H9 (cell line): ENCODE data around the gene CADPS. TPM values are rescaled to one million over a fixed set of nuclear protein-coding genes. Genes with fewer than 3 reads are reported as not detected.

Experiments used
- DNase-seq: peaks from one replicate; pipeline ENCODE4 v3.0.0-alpha.2; 2017
- H2AFZ ChIP-seq: one replicate; pipeline ENCODE4 v1.6.1; 2013; ENCODE audit warnings: mild to moderate bottlenecking, low read length, control low read depth, moderate library complexity
- H2AK5ac ChIP-seq: 2 replicates; pipeline ENCODE4 v1.6.1; 2013; ENCODE audit warnings: low read length, control low read depth, mixed read lengths; ENCODE audit not compliant: insufficient read length
- H2BK120ac ChIP-seq: one replicate; pipeline ENCODE4 v1.6.1; 2013; ENCODE audit warnings: low read depth, mild to moderate bottlenecking, low read length, control low read depth, inconsistent platforms; ENCODE audit not compliant: poor library complexity, severe bottlenecking
- H2BK12ac ChIP-seq: 2 replicates; pipeline ENCODE4 v1.6.1; 2013; ENCODE audit warnings: low read length, control low read depth, mixed read lengths, low read depth; ENCODE audit not compliant: insufficient read length
- H2BK15ac ChIP-seq: 2 replicates; pipeline ENCODE4 v1.6.1; 2013; ENCODE audit warnings: low read depth, low read length, control low read depth
- H2BK20ac ChIP-seq: one replicate; pipeline ENCODE4 v1.6.1; 2013; ENCODE audit warnings: low read depth, mild to moderate bottlenecking, low read length, control low read depth, inconsistent platforms; ENCODE audit not compliant: poor library complexity, severe bottlenecking
- H2BK5ac ChIP-seq: 2 replicates; pipeline ENCODE4 v1.6.1; 2013; ENCODE audit warnings: low read length, control low read depth, mixed read lengths; ENCODE audit not compliant: insufficient read length
- H3K14ac ChIP-seq: 2 replicates; pipeline ENCODE4 v1.6.1; 2013; ENCODE audit warnings: low read length, control low read depth; ENCODE audit not compliant: insufficient read depth
- H3K18ac ChIP-seq: 2 replicates; pipeline ENCODE4 v1.6.1; 2013; ENCODE audit warnings: low read depth, mild to moderate bottlenecking, mixed read lengths, low read length, control low read depth; ENCODE audit not compliant: insufficient read length
- H3K23ac ChIP-seq: 2 replicates; pipeline ENCODE4 v1.6.1; 2013; ENCODE audit warnings: low read length, control low read depth, mixed read lengths, low read depth; ENCODE audit not compliant: insufficient read length
- H3K23me2 ChIP-seq: 2 replicates; pipeline ENCODE4 v1.6.1; 2013; ENCODE audit warnings: low read depth, mild to moderate bottlenecking, mixed read lengths, low read length, control low read depth; ENCODE audit not compliant: insufficient read length, poor library complexity, severe bottlenecking
- H3K27ac ChIP-seq: 2 replicates; pipeline ENCODE4 v1.5.1; 2013; ENCODE audit warnings: low read length, control low read depth, mixed read lengths, low read depth; ENCODE audit not compliant: insufficient read length
- H3K27me3 ChIP-seq: 2 replicates; pipeline ENCODE4 v1.6.1; 2013; ENCODE audit warnings: low read length, control low read depth, inconsistent platforms; ENCODE audit not compliant: insufficient read depth
- H3K4ac ChIP-seq: 2 replicates; pipeline ENCODE4 v1.6.1; 2013; ENCODE audit warnings: low read depth, mild to moderate bottlenecking, control low read depth, inconsistent platforms, low read length, moderate library complexity
- H3K4me1 ChIP-seq: 2 replicates; pipeline ENCODE4 v1.6.1; 2013; ENCODE audit warnings: low read length, control low read depth, inconsistent platforms; ENCODE audit not compliant: insufficient read depth
- H3K4me2 ChIP-seq: 2 replicates; pipeline ENCODE4 v1.6.1; 2013; ENCODE audit warnings: low read length, control low read depth, mixed read lengths; ENCODE audit not compliant: insufficient read length, insufficient read depth
- H3K56ac ChIP-seq: 2 replicates; pipeline ENCODE4 v1.6.1; 2013; ENCODE audit warnings: low read depth, mild to moderate bottlenecking, mixed read lengths, low read length, control low read depth; ENCODE audit not compliant: insufficient read length
- H3K79me1 ChIP-seq: 2 replicates; pipeline ENCODE4 v1.6.1; 2013; ENCODE audit warnings: low read depth, mild to moderate bottlenecking, moderate library complexity, low read length, control low read depth, inconsistent platforms; ENCODE audit not compliant: insufficient read depth, poor library complexity, severe bottlenecking
- H3K79me2 ChIP-seq: 2 replicates; pipeline ENCODE4 v1.6.1; 2013; ENCODE audit warnings: low read length, control low read depth, inconsistent platforms; ENCODE audit not compliant: insufficient read depth
- H3K9ac ChIP-seq: 2 replicates; pipeline ENCODE4 v1.6.1; 2013; ENCODE audit warnings: low read length, control low read depth, mixed read lengths; ENCODE audit not compliant: insufficient read length; ENCODE audit errors: extremely low read depth
- H3K9me3 ChIP-seq: one replicate; pipeline ENCODE4 v1.6.1; 2013; ENCODE audit warnings: low read depth, low read length, inconsistent platforms; ENCODE audit not compliant: control insufficient read depth
- H3T11ph ChIP-seq: one replicate; pipeline ENCODE4 v1.6.1; 2013; ENCODE audit warnings: mild to moderate bottlenecking, low read length, control low read depth, inconsistent platforms
- H4K20me1 ChIP-seq: one replicate; pipeline ENCODE4 v1.6.1; 2013; ENCODE audit not compliant: control insufficient read depth, insufficient read length, insufficient read depth
- H4K5ac ChIP-seq: 2 replicates; pipeline ENCODE4 v1.6.1; 2013; ENCODE audit warnings: low read depth, mild to moderate bottlenecking, mixed read lengths, low read length, control low read depth; ENCODE audit not compliant: insufficient read length
- H4K8ac ChIP-seq: replicated peaks from 2 replicates; pipeline ENCODE4 v1.6.1; 2013; ENCODE audit warnings: low read length, control low read depth, mixed read lengths, low read depth; ENCODE audit not compliant: insufficient read length
- H4K91ac ChIP-seq: 2 replicates; pipeline ENCODE4 v1.6.1; 2013; ENCODE audit warnings: low read depth, mild to moderate bottlenecking, moderate library complexity, mixed read lengths, low read length, control low read depth; ENCODE audit not compliant: insufficient read length
- H3K27ac Mint-ChIP-seq, 3 experiments: 2 replicates in 2 of 3; 3 replicates in 1 of 3; pipeline ENCODE4 v1.8.0; 2020 to 2021; ENCODE audit warnings: mixed read lengths in 3 of 3, mild to moderate bottlenecking in 1 of 3, moderate library complexity in 1 of 3
- H3K27me3 Mint-ChIP-seq: 2 replicates; pipeline ENCODE4 v1.8.0; 2021; ENCODE audit warnings: low read depth, mild to moderate bottlenecking, moderate library complexity, mixed read lengths
- H3K36me3 Mint-ChIP-seq, 3 experiments: 2 replicates in 2 of 3; 3 replicates in 1 of 3; pipeline ENCODE4 v1.8.0; 2020 to 2021; ENCODE audit warnings: low read depth in 3 of 3, mixed read lengths in 3 of 3; ENCODE audit not compliant: insufficient read depth in 1 of 3
- H3K4me1 Mint-ChIP-seq, 2 experiments: 2 replicates each; pipeline ENCODE4 v1.8.0; 2020; ENCODE audit warnings: mixed read lengths in 2 of 2
- H3K4me3 Mint-ChIP-seq, 2 experiments: 2 replicates in 1 of 2; 3 replicates in 1 of 2; pipeline ENCODE4 v1.8.0; 2020 to 2021; ENCODE audit warnings: mild to moderate bottlenecking in 2 of 2, mixed read lengths in 2 of 2, moderate library complexity in 1 of 2
- H3K9me3 Mint-ChIP-seq, 2 experiments: 2 replicates in 1 of 2; 3 replicates in 1 of 2; pipeline ENCODE4 v1.8.0; 2020; ENCODE audit warnings: mild to moderate bottlenecking in 2 of 2, mixed read lengths in 2 of 2, moderate library complexity in 1 of 2
- CTCF ChIP-seq: fragments of 200-600 bp; sonication (generic); conservative IDR thresholded peaks from 3 replicates; pipeline ENCODE4 v1.8.0; 2021; ENCODE audit warnings: antibody characterized with exemption, mild to moderate bottlenecking
- whole genome bisulfite sequencing: extraction: QIAGEN DNeasy Blood & Tissue Kit; methylation state at CpG from one replicate; pipeline ENCODE4 v1.1.7; 2013; ENCODE audit warnings: missing lambda C conversion rate, low lambda C conversion rate, mixed read lengths; ENCODE audit not compliant: insufficient read length; ENCODE audit errors: extremely low coverage; 5-methylcytosine and 5-hydroxymethylcytosine counted together
- total RNA-seq: library from RNA; stranded (reverse); gene quantifications from 2 replicates; pipeline ENCODE4 v1.2.1, GENCODE V29; 2021

The CADPS gene
- total RNA-seq, 1 experiment from 2014 or later, result 6.6 TPM

- Histone ChIP-seq H2BK5ac (no peak overlapping the region), H3K9ac (no peak overlapping the region), H2BK20ac (no peak overlapping the region), H3K56ac (no peak overlapping the region), H2BK15ac (no peak overlapping the region), H4K5ac (no peak overlapping the region), H3K23me2 (no peaks in the 10 kb centered on the region), H2AFZ (no peak overlapping the region), H3K4me1 (no peaks in the 10 kb centered on the region), H2BK120ac (no peak overlapping the region), H4K8ac (no peak overlapping the region), H3K9me3 (no peaks in the 10 kb centered on the region), H4K91ac (no peak overlapping the region), H2AK5ac (no peak overlapping the region), H2BK12ac (no peak overlapping the region), H3K4ac (no peak overlapping the region), H3K79me2 (no peaks in the 10 kb centered on the region), H3K23ac (no peak overlapping the region), H3K79me1 (no peaks in the 10 kb centered on the region), H3K18ac (no peak overlapping the region), H3K14ac (no peak overlapping the region), H3K27ac (no peak overlapping the region), H3K4me2 (no peak overlapping the region), H3K27me3 (no peaks in the 10 kb centered on the region), H3T11ph (no peak overlapping the region), H4K20me1 (no peaks in the 10 kb centered on the region)
- Mint-ChIP-seq H3K4me1 (no peaks in the 10 kb centered on the region), H3K27ac (no peak overlapping the region), H3K36me3 (peaks cover 0 to 1% (median 0%) of the 10 kb centered on the region in 3 experiments; a peak in 2 of 7 replicates), H3K4me3 (no peak overlapping the region), H3K9me3 (peaks cover 2 to 3% of the 10 kb centered on the region in 2 experiments; a peak in 4 of 5 replicates), H3K27me3 (no peaks in the 10 kb centered on the region)
- DNase-seq, result no peak
- no CpG with 5 or more reads among the region's 4 CpGs for WGBS
- TF ChIP-seq CTCF, result no peak
Measured at GRCh38 chr3:62845996-62846395, 29.2 kb downstream of the CADPS start.
